Medulla oblongata (tissue), 1 donor: ENCODE data around the gene PKP4.
"Not testable (repeated sequence)": the region's sequence is repeated elsewhere in the genome, so short reads cannot be mapped to it uniquely, and the experiment has no call there.

Experiments used
- DNase-seq: peaks from one replicate; pipeline ENCODE4 v3.0.0-alpha.2; 2015; ENCODE audit errors: extremely low spot score

PKP4 gene

GRCh38 chr2:158456309-158457066, at the start of gene PKP4, which contains the start of gene CCDC148:
Gene PKP4 (plus strand): TSS chr2:158456952. CDS start chr2:158533185, 76,233 bp downstream.
Gene CCDC148 (minus strand): TSS chr2:158456753. CDS start chr2:158456439, 314 bp downstream.
- peak; percentile 97 for DNase-seq

DNA sequence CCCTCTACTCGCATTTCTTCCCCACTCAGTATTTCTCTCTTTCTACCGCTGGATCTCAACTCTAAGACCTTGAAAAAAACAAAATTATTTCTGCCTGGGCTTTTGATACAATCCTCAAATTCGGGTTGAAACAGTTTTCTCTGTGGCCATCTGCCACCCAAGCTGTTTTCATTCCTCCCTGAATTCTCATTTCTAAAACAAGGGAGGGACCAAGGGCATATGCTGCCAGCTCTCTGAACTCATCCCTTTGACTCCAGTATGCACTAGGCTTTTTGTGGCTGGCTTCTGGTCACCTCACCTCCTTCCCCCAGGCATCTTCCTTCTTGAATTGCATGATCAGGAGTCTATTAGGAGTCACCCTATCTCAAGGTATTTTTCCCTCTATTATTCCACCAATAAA, 49.7 kb upstream of the PKP4 start:
- DNase-seq = no peak

DNA sequence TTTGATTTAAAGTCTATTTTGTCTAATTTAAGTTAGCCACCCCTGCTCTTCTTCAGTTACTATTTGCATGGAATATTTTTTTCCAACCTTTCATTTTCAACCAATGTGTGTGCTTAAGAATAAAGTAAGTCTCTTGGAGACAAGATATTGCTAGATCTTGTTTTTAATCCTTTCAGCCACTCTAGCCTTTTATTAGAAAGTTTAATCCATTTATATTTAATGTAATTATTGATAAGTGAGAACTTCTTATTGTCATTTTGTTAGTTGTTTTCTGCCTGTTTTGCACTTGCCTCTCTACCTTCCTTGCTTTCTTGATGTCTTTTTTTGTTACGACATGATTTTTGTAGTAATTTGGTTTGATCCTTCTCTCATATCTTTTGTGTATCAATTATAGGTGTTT, 46.6 kb upstream of the PKP4 start:
- DNase-seq = no peak

DNA sequence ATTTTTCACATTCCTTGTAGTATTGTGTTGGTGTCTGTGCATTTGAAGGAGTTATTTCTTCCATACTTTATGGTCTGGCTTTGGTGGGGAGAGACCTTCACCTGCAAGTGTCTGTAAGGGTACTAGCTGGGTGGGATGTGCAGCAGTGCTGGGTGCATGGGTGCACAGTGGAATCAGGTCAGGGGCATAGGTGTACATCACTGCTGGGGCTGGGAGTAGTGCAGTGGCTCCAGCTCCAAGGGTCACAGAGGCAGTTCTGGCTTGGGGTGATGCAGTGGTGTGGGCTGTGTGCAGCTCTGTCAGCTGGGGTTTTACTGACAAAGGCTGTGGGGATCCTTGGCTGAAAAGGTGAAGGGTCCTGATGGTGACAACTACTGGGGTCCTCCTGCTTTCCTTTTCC, 45.0 kb upstream of the PKP4 start:
- DNase-seq = no peak

DNA sequence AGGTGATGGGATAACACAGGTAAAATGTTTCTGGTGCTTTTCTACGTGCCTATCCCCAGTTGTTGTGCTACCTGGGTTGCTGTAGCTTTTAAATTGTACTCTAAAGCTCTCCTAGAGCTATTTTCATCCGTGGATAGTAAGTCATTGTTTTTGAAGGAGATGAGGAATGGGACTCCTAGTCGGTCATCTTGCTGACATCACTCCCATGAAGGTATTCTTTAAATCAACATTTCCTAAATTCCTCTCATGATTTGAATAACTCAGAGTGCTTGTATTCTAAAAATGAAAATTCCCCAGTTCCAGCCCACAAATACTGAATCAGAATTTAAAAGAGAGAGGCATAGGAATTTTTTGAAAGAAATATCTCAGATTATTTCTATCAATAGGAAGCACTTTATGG, 44.5 kb upstream of the PKP4 start:
- no peak for DNase-seq

DNA sequence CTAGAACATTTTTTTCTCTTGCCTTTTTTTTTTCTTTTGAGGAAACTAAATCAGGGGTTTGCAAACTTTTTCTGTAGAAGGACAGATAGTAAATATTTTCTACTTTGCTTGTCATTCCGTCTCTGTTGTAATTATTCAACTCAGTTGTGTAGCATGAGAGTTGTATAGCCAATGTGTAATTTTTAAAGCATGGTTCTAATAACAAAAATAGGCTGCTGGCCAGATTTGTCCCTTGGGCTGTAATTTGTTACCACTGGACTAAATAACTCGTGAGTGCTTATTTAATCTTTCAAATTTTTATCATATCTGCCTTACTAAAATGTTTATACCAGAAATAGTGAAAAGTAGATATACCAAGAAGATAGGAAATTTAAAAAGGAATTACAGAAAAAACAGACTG, 43.2 kb upstream of the PKP4 start:
- no peak for DNase-seq

DNA sequence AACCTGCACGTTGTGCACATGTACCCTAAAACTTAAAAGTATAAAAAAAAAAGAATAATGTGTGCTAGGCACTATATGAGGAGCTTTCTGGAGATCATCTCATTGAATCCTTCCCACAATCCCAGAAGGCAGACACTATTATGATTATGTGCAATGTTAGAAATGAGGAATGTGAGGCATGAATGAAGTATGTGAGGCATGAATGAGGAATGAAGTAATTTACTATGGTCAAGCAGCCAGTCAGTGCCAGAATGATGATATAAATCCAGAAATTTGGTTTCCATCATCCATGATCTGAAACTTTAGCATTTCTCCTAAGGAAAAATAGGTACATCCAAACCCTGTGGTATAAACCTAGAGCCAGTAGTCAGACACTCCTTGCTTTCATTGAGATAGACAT, 42.2 kb upstream of the PKP4 start:
- DNase-seq = no peak

DNA sequence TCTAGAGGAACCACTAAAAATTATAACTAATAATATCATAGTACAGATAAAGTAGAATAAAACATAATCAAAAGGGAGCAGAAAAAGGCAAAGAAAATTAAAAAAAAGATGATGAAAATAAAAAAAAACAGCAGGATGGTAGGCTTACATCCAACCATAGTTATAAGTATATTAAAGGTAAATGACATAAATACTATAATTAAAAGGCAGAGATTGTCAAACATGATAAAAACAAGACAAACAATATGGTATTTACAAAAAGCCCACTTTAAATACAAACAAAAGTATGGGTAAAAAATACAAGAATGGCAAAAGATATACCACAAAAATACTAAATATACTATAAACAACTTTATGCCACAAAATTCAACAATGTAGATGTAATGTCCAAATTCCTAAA, 24.6 kb upstream of the PKP4 start:
- DNase-seq = no peak

DNA sequence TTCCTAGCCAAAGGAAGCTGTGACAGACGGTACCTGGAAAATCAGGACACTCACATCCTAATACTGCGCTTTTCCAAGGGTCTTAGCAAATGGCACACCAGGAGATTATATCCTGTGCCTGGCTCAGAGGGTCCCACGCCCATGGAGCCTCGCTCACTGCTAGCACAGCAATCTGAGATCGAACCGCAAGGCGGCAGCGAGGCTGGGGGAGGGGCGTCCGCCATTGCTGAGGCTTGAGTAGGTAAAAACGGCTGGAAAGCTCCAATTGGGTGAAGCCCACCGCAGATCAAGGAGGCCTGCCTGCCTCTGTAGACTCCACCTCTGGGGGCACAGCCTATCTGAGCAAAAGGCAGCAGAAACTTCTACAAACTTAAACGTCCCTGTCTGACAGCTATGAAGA, 23.0 kb upstream of the PKP4 start:
- not testable (repeated sequence) for DNase-seq

DNA sequence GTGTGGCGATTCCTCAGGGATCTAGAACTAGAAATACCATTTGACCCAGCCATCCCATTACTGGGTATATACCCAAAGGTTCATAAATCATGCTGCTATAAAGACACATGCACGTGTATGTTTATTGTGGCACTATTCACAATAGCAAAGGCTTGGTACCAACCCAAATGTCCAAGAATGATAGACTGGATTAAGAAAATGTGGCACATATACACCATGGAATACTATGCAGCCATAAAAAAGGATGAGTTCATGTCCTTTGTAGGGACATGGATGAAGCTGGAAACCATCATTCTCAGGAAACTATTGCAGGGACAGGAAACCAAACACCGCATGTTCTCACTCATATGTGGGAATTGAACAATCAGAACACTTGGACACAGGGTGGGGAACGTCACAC, 17.7 kb upstream of the PKP4 start:
- not testable (repeated sequence) for DNase-seq

DNA sequence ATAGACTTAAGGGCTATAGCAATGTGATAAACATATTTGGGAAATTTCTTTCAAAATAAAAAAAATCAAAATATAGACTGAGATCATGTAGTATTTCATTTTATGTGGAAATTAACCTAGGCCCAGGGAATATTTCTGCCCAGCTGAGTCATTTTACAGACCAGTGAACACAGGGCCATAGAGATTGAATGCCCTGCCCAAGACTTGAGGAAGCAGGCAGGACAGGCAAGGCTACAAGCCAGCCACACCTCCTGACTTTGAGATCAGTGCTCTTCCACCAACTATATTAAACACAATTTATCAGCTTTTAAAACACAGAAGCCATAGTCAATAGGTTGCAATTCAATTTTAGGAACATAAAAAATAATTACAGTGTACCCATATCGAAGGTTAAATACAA, 13.1 kb upstream of the PKP4 start:
- no peak for DNase-seq

GRCh38 chr2:158457092-158457825, 507 bp downstream of the PKP4 start:
- peak; percentile 41 for DNase-seq

DNA sequence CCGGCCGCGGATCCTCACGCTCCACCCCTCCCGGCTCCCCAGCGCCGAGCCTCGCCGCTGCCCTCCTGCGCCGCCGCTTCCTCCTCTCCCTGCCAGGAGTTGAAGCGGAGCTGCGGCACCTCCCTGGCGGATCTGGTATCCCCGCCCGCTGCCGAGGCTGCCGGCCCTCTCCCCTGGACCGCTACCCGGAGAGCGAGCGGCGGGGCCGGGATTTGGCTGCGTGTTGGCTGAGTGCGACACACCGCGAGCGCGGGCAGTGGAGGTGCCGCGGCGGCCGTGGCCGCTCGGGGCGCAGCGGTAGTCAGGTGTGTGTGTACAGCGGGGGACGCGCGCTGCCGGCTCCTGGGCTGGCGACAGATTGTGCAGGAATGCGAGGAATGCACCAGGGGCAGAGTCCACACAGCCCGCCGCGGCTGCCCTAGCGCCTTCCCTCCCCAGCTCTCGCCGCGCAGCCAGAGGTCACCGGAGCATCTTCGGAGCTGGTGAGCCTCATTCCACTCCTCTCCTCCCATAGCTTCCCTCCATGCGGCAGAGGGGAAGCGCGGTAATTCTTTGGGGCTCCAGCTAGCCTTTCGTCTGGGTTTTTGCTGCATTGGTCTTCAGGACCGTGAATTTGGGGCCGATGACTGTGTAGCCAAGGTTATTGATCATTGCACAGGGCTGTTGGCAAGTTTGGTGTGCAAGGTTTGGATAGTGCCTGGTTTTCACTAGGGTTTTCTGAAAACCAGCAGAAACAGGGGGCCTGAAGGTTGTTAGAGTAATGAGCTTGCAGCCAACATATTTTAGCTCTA, 1.3 kb downstream of the PKP4 start:
- peak; percentile 59 for DNase-seq

DNA sequence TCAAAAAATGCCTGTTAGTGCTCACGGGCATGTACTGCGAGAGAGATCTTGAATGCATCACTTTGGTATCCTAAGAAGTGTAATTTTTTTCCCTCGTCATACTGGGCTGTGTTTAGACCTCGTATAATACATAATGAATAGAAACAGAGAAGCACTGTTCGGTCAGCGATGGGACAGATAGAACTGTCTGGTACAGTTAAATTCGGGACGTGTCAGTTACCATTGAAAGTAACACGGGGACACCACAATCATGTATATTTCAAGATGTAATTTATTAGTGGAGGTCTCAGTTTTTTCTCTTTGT, 1.8 kb downstream of the PKP4 start:
- peak; percentile 88 for DNase-seq

DNA sequence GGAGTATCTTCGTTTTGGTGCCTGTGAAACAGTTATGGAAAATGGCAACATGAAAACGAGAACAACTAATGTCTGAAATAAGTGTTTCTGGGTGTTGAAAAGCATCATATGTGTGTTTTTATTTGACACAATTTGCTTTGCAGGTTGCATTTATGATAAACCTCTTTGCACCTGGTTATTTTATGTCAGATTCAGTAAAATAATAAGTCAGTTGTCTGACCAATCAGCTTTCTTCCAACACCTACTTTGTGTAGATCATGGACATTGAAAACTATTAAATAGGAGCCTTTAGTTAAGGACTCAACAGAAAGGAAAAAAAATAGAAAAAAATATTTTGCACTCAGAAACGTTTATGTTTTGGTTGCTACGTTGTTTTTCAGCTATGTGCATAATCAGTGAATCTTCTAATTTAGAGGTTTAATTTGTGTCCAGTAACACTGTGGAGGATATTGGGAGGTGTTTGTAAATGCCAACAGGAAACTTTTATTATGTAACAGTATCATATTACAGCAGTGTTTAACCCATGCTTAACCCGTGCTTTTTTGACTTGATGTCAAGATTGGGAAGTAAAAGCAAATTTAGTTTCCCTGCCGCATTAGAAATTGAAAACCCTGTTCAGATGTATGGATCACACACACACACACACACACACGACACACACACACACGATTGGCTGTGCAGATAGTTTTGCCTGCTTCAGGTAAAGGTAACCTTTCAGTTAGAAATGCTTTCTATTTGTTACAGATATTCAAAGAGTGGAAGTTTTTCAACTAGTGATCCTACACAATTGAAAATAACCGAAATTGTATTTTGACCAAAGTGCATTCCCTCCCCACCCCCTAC, 2.6 kb downstream of the PKP4 start:
- DNase-seq = no peak

DNA sequence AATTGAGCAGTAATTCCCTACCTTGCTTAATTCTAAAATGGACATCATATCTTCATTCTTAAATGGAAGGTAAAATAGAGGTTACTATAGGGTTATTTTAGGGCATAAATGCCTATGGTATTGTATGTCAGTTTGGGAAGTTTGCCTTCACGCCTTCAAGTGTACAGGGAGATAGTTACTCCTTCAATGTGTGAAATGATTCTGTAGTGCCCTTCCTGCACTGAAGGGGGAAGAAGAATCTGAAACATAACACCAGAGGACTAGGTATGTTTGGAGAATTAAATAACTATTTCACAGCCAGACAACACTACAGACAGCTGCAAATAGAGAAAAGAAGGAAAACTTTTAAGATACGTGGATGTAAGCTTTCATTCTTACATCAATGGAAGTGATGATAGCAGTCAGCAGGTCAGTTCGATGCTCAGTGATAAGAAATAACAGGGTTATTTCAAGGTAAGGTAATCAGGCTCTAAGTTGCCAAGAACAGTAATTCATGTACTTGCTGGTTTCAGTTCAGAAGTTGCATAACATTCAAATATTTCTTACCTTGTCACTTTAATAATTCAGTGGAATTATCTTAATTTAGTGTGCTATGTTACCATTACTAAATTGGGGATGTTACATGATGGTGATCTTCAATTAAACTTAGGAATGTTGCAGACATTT, 4.0 kb downstream of the PKP4 start:
- peak; percentile 49 for DNase-seq

GRCh38 chr2:158463496-158464095, 6.8 kb downstream of the PKP4 start:
- no peak for DNase-seq

DNA sequence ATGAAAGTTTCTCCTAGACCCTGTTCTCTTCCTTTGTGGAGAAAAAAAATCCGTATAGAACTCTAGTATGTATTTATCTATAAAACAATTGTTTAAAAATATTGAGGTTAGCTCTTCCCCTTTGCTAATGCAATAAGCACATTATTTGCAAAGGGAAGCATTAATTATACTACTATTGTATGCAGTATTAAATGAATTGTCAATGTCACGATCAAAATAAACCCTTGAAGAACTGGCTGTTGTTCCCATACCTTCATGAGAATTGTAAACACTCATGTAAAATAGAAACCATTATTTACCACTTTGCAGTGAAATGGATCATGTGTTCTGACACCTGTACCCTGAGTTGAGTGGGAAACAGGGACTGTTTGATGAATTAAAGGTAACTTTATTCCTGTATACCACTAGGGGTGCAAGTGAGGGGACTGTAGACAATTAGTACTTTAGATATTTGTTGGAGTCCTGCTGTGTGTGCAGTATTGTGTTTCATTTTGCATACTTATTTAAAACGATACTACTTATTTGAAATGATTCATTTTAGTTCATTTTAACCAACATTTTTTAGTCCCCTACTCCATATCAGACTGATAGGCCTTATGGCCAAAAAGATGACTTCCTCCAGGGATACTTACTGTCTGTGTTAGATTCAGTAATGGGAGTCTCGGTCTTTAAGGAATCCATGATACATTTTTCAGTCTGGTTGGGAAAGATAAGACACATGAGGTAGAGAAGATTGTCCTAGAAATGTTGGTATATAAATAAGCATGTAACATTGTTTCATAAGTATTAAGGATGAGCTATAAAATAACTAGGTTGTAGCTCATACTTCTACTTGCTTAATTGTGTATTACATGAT, 7.9 kb downstream of the PKP4 start:
- no peak for DNase-seq

GRCh38 chr2:158467248-158467647, 10.5 kb downstream of the PKP4 start:
- no peak for DNase-seq

DNA sequence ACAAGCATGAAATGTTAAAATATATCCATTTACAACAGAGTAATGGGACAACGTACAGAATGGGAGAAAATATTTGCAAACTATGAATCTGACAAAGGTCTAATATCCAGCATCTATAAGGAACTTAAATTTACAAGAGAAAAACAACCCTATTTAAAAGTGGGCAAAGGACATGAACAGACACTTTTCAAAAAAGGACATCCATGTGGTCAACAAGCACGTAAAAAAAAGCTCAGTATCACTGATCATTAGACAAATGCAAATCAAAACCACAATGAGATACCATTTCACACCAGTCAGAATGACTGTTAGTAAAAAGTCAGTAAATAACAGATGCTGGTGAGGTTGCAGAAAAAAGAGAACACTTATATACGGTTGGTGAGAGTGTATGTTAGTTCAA, 16.1 kb downstream of the PKP4 start:
- DNase-seq = not testable (repeated sequence)
